KMS-11 (cell line): ENCODE data around the gene SYNE3.

Source experiments
- H2AFZ ChIP-seq: fragments of 200-600 bp; sonication (generic); 2 replicates; pipeline ENCODE4 v1.6.1; 2016; ENCODE audit warnings: antibody characterized with exemption, mixed run types, low read depth
- H3K27ac ChIP-seq: fragments of 200-600 bp; sonication (generic); 2 replicates; pipeline ENCODE4 v1.6.1; 2016; ENCODE audit warnings: mild to moderate bottlenecking, mixed run types
- H3K27me3 ChIP-seq: fragments of 200-600 bp; sonication (generic); 2 replicates; pipeline ENCODE4 v1.6.1; 2017; ENCODE audit warnings: mild to moderate bottlenecking, low read depth, mixed run types, moderate library complexity; ENCODE audit not compliant: insufficient read depth
- H3K36me3 ChIP-seq: fragments of 200-600 bp; sonication (generic); 2 replicates; pipeline ENCODE4 v1.6.1; 2017; ENCODE audit warnings: mild to moderate bottlenecking, mixed run types; ENCODE audit not compliant: insufficient read depth
- H3K4me1 ChIP-seq: fragments of 200-600 bp; sonication (generic); 2 replicates; pipeline ENCODE4 v1.6.1; 2016; ENCODE audit warnings: mild to moderate bottlenecking, low read depth, mixed run types; ENCODE audit not compliant: poor library complexity, severe bottlenecking
- H3K4me2 ChIP-seq: fragments of 200-600 bp; sonication (generic); 2 replicates; pipeline ENCODE4 v1.7.0; 2016; ENCODE audit warnings: mild to moderate bottlenecking, mixed run types
- H3K4me3 ChIP-seq: fragments of 200-600 bp; sonication (generic); IDR thresholded peaks from 2 replicates; pipeline ENCODE4 v1.6.1; 2017; ENCODE audit warnings: low read depth, low read length, mixed read lengths; ENCODE audit not compliant: insufficient read depth
- H3K79me2 ChIP-seq: fragments of 200-600 bp; sonication (generic); 2 replicates; pipeline ENCODE4 v1.6.1; 2016; ENCODE audit warnings: low read depth, mixed run types; ENCODE audit not compliant: insufficient read depth
- H3K9ac ChIP-seq: fragments of 200-600 bp; sonication (generic); 2 replicates; pipeline ENCODE4 v1.6.1; 2016; ENCODE audit warnings: mild to moderate bottlenecking, mixed run types
- H4K20me1 ChIP-seq: fragments of 200-600 bp; sonication (generic); 2 replicates; pipeline ENCODE4 v1.6.1; 2016; ENCODE audit warnings: mild to moderate bottlenecking, mixed run types; ENCODE audit not compliant: insufficient read depth
- TF ChIP-seq, protein P1 (sequence below): fragments of 200-600 bp; sonication (generic); conservative IDR thresholded peaks from 2 replicates; pipeline ENCODE4 v1.6.1; 2017; ENCODE audit warnings: low read depth, mild to moderate bottlenecking, antibody characterized with exemption, low read length, moderate library complexity, mixed read lengths

SYNE3 gene

DNA sequence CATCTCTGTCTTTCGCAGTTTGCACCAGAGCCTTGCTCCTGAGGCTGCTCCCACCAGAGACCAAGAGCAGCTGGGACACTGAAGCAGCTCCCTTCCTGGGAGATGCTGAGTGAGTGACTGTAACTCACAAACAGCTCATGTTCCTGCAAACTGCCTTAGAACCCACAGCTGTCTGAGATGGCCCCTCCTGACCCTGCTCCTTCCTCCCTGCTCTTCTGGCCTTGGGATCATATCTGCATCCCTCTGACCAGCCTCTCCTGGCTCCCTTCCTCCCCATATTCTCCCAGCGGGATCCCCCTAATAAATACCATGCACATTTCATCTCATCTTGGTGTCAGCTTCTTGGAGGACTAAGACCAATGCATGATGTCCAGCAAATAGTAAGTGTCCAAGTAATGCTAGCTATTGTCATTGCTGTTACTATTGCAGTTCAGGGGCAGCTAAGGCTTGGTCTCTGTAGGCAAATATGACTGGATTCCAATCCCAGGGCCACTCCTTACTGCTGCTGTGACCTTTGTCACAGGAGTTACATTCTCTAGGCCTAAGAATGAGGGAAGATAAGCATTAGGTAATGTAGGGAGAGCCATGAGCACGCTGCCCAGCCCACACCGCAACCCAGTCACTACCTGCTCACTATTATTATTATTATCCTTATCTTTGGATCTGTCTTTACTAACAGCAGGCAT is 47.9 kb downstream of the SYNE3 start:
- TF ChIP-seq, protein P1, sequence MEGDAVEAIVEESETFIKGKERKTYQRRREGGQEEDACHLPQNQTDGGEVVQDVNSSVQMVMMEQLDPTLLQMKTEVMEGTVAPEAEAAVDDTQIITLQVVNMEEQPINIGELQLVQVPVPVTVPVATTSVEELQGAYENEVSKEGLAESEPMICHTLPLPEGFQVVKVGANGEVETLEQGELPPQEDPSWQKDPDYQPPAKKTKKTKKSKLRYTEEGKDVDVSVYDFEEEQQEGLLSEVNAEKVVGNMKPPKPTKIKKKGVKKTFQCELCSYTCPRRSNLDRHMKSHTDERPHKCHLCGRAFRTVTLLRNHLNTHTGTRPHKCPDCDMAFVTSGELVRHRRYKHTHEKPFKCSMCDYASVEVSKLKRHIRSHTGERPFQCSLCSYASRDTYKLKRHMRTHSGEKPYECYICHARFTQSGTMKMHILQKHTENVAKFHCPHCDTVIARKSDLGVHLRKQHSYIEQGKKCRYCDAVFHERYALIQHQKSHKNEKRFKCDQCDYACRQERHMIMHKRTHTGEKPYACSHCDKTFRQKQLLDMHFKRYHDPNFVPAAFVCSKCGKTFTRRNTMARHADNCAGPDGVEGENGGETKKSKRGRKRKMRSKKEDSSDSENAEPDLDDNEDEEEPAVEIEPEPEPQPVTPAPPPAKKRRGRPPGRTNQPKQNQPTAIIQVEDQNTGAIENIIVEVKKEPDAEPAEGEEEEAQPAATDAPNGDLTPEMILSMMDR: no peak
- no peak overlapping the region for H2AFZ ChIP-seq
- no peak overlapping the region for H3K27ac ChIP-seq
- H4K20me1 ChIP-seq: no peaks in the 10 kb centered on the region
- H3K4me1 ChIP-seq: peaks cover 31% of the 10 kb centered on the region
- no peaks in the 10 kb centered on the region for H3K36me3 ChIP-seq
- no peak overlapping the region for H3K9ac ChIP-seq
- H3K4me3 ChIP-seq: no peak overlapping the region
- no peak overlapping the region for H3K4me2 ChIP-seq
- H3K79me2 ChIP-seq: no peaks in the 10 kb centered on the region
- no peaks in the 10 kb centered on the region for H3K27me3 ChIP-seq

GRCh38 chr14:95467657-95468056 is 48.8 kb downstream of the SYNE3 start:
- Histone ChIP-seq H3K4me2 (no peak overlapping the region), H3K79me2 (no peaks in the 10 kb centered on the region), H4K20me1 (no peaks in the 10 kb centered on the region), H3K4me3 (no peak overlapping the region), H3K9ac (no peak overlapping the region), H2AFZ (no peak overlapping the region), H3K27ac (no peak overlapping the region), H3K36me3 (no peaks in the 10 kb centered on the region), H3K4me1 (peaks cover 40% of the 10 kb centered on the region), H3K27me3 (no peaks in the 10 kb centered on the region)
- TF ChIP-seq, protein P1: no peak

- TF ChIP-seq, protein P1: no peak
- no peak overlapping the region for H2AFZ ChIP-seq
Observed at GRCh38 chr14:95467232-95467631, 49.2 kb downstream of the SYNE3 start.

More at GRCh38 chr14:95467232-95467631, 49.2 kb downstream of the SYNE3 start:
- Histone ChIP-seq H3K4me2 (no peak overlapping the region), H3K79me2 (no peaks in the 10 kb centered on the region), H3K27me3 (no peaks in the 10 kb centered on the region), H3K4me3 (no peak overlapping the region), H3K36me3 (no peaks in the 10 kb centered on the region), H4K20me1 (no peaks in the 10 kb centered on the region), H3K4me1 (peaks cover 44% of the 10 kb centered on the region), H3K27ac (no peak overlapping the region; the same call in 1 of the 2 replicates), H3K9ac (no peak overlapping the region)
